Stimulated activated CD8-positive, alpha-beta memory T cell treated with anti-CD3 and anti-CD28 coated beads, Interleukin-15, amount 100 ng/mL, for 24 hours (primary cell): ENCODE data around the gene SPRY1.

Experiments used
- DNase-seq: peaks from one replicate; pipeline ENCODE4 v3.0.0-alpha.2; 2020; ENCODE audit warnings: low read depth

Gene SPRY1

DNA sequence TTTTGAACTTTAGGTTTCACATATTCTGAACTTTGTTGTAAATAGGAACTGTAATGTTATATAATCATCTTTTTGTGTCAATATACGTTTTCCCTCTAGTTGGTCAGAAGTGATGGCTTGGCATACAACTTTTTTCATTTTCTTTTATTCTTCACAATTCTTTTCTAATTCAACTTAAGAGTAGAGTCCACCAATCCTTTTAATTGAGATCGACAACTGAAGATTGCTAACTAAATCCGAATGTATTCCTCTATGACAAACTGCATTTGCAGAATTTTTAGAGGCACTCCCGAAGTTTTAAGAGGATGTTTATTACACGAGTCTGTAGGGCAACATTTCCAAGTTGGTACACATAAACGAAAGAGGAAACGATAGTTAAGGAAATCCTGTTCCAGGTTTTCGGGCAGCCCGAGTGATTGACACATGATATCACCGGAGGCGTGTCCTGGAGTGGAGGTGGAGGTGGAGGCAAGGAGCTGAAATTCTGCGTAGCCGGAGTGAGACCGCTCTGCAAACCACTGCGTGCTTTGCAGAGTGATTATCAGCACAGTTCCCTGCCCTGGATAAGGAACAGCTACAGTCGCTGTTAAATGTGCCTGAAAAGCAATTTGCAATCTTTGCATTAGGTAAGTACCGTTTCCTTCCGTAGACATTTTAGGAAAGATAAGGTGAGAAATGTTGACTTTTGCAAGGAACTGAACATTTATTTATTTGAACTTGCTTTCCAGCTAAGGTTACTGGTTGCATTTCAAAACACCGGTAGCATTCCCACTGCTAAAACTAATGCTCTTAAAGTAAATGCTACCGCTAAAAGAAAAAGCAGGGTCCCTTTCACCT, at the start of gene SPRY1:
SPRY1 (plus strand) TSS at position 489 of the 837 bp plus-strand sequence. CDS start 4,797 bp downstream, outside the sequence.
- peak; percentile 31 for DNase-seq

DNA sequence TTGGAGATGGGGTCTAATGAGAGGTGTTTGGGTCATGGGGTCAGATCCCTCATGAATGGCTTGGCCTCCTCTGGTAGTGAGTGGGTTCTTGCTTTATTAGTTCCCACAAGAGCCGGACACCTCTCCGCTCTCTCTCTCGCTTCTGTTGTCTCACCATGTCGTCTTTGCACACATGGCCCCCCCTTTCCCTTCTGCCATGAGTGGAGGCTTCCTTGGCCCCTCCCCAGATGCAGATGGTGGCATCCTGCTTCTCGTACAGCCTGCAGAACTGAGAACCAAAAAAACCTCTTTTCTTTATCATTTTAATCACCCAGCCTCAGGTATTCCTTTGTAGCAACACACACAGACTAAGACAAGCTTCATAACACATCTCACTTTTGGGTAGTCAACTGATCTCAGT, 49.6 kb upstream of the SPRY1 start:
- DNase-seq: no peak

- no peak for DNase-seq
Observed at GRCh38 chr4:123348946-123349345, 47.6 kb upstream of the SPRY1 start.

DNA sequence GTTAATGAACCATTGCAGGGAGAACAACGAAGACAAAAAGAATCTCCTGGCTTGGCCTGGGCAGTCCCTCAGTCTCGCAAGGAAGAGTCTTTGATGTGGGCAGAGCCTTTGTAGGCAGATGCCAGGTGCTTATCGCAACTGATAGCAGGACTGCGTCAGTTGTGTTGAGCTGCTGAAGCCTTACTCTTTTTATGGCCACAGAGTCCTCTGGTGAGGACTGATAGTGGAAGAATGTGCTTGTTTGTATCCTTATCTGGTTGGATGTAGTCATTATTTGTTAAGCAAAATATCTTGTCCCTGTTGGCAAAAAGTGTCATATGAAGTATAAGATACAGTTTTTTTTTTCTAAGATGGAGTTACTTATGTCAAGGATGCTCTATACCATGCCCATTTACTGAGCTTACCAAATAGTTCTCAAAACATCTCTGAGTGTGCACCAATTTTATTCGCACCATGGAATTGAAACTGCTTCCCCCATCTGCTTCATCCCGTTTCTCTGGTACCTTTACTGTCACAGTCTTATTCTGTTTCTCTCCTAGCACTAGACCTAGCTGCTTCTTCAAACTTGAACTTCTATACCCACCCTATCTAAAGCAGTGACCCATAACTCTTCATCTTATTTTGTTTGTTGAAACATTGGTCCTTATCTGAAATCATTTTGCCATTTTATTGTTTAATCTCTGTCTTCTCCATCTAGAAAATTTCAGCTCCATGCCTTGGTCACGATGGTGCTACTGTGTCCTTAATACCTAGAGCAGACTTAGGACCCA, 47.0 kb upstream of the SPRY1 start:
- no peak for DNase-seq

DNA sequence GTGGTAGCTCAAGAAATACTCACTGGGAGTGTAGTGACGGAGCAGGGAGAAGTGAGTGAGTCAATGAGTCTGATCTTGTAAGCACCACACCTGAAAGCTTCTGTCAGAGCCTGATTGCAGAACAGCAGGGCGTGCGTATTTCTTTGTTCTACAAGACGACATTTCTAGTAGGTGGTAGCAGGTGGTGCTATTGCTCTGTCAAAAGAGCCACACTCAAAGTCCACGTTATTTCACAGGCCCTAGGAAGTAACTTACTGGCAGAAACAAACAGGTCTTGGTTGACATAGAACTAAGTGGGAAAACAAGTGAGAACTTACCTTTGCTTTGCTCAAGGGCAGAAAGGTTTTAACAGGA, 46.4 kb upstream of the SPRY1 start:
- no peak for DNase-seq

DNA sequence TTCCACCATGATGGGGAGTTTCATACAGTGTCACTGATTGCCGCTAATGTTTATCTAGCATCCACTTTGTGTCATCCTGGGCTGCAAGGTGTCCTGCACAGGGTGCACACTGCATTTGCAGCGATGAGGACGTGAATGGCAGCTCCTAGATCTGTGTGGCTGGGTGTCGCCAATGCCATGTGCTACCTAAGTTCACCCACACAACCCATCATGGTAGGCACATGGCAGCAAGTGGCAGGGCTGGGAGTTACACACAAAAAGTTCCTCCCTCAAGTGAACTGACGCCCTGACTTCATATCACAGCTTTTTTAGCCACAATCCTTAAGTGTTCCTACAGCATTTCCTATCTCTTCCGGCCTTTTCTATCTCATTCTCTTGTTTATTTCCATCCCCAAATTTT, 45.9 kb upstream of the SPRY1 start:
- DNase-seq: no peak

GRCh38 chr4:123351713-123352112, 44.9 kb upstream of the SPRY1 start:
- DNase-seq: no peak

DNA sequence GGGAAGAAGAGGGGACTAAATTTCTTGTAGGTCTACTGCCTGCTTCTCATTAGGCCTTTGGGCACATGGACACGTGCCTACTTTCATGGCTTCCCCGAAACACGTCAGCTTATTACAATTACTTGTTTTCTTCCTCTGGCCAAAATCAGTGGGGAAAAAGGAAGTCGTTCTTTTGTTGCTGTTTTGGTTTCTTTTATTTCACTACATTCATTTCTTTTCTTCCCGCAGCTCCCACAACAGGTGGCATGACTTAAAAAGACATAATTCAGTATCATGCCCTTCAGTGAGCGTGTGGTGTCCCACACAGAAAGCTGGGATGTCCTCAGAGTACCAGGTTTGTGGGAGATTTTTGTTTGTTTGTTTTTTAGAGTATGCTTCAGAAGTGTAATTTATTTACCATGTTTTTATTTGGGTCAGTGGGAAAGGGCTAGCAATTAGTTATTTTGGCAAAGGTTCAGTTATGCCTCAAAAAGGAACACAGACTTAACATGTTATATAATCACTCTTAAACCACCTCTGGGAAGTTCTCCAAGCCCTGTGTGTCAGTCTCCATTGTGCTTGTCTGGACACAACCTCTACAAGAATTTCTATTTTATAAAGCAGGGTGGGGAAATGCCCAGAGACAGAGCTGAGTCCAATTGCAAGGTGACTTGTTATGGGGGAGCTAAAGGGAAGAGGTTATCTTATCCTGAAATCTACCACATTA, 44.2 kb upstream of the SPRY1 start:
- no peak for DNase-seq

GRCh38 chr4:123352966-123353365, 43.6 kb upstream of the SPRY1 start:
- DNase-seq: no peak

DNA sequence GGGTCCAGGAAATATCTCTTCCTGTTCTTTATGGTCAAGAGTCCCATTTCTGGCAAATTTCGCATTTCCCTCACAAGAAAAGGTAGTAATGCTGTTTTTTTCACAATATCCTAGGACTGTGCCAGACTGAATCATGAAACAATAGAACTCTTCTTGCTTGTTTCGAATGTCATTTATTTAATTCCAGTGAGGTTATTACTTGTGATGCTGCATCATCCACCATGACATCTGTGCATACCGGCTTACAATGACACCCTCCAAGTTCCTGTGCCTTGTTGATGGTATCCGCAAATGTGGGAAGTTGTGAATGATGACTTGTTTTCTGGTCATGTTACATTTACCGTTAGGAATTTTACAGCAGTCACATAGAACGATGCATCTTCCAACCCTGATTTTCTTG, 42.9 kb upstream of the SPRY1 start:
- DNase-seq: no peak

DNA sequence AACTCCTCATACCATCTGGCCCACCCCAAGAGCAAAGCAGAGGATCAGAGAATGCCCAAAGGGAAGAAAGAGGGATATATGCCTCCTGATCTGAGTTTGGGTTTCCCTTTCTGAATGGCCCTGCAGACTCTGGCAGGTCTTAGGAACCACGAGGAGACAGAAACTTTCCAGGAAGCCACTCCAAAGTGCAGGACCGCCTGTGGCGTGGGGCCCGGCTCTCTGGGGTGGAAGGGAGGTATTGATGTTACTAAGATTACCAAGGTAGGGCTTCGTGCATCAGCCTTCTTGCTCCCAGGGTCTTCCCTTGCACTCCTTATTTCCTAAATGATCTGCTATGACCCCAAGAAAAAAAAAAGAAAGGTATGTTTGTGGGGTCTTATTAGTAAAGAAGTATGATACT, 41.9 kb upstream of the SPRY1 start:
- no peak for DNase-seq

DNA sequence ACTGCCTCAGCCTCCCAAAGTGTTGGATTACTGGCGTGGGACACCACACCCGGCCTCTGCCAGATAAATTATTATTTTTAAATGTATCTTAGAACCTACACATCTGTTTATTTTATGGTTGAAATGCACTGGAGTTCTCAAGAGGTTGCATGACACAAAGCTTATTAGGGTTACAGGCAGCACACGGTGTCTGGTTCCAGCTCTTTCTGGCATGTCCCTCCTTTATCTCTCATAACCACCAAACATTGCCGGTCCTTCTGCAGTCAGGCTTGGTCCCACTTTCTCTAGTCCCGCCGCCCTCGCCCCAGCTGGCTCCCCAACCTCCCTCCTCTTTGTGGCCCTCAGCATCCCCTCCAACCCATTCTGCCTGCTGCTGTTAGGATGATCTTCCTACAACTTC, 39.7 kb upstream of the SPRY1 start:
- no peak for DNase-seq

DNA sequence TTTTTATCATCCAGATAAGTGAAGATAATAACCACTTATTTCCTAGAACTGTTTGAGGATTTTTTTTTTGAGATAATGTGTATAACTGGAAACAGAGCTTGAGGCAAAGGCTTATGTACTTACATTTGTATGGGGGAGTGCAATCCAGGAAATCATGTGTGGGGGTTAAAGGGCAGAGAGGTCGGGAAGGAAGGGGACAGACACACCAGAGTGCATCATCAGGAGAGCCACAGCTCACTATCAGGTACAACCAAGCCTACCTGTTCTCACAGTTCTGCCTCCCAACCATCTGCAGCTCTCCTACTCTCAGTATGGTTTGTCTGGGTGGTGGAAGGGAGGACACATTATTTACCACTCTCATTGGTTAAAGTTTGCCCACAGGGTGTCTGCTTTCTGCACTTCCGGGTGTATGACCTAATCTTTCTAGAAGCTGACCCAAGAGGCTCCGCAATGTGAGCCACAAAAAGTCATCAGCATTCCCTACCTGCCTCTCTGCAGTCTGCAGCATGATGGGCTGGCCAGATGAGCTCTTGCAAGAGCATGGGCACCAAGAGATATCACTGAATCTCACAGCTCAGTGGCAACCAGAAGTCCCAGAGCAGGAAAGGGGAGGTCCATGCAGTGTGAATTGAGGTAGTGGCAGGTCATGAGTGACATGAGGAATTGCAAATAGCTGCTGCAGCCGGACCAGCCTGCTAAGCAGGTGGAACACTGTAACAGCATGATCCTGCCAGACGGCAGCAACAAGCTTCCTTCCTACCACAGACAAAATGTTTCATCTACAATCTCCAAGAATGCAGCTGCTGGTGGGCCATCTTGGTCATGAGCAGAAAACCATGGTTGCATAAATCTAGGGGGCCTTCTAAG, 36.9 kb upstream of the SPRY1 start:
- no peak for DNase-seq

- no peak for DNase-seq
Observed at GRCh38 chr4:123361195-123361861, 35.3 kb upstream of the SPRY1 start.

GRCh38 chr4:123362103-123362502, 34.5 kb upstream of the SPRY1 start:
- DNase-seq: no peak

DNA sequence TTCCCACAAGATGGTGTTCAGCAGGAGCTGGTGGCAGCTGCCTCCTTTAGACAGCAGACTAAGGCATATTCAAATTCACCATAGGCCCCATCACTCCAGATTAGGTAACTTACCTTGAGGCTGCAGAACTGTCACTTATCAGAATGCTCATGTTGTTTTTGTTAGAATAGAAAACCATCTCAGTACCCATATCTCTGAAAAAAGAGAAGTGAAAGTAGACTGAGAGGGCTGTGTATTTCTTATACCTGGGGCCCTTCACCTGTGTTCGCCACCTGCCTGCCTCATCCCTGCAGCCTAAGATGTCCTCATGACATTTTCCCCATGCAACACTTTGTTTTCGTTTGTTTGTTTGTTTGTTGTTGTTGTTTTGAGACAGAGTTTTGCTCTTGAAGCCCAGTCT, 32.9 kb upstream of the SPRY1 start:
- DNase-seq: no peak

DNA sequence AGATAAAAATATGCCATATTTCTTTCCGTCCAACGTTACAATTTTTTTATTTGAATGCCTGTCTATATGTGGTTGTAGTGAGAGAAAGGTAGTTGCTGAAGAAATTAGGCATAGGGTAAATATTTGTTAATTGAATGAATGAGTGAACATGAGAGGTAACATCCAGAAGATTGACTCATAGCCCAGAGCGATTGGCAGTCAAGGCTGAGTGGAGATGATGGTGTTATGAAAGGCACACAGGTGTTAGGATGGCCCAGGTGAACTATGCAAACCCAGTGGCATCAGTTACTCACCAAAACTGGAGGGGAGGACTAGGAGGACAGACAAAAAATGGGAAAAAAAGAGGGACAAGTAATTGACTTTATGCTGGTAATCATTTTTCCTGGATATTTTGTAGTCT, 31.7 kb upstream of the SPRY1 start:
- DNase-seq: no peak

DNA sequence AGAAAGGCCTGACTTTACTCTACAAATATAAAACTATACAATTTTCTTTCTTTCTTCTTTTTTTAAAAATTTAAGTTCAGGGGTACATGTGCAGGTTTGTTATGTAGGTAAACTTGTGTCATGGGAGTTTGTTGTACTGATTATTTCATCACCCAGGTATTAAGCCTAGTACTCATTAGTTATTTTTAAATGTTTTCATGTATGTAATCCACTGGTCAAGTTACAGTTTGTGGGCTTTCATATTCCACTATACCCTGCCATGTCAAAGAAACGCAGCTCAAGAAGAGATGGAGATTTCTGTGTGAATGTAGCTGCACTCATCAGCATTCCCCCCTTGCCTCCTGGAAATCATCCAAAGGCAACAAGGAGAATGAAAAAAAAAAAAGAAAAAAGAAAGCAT, 31.2 kb upstream of the SPRY1 start:
- no peak for DNase-seq

- DNase-seq: no peak
Observed at GRCh38 chr4:123366144-123366748, 30.3 kb upstream of the SPRY1 start.

DNA sequence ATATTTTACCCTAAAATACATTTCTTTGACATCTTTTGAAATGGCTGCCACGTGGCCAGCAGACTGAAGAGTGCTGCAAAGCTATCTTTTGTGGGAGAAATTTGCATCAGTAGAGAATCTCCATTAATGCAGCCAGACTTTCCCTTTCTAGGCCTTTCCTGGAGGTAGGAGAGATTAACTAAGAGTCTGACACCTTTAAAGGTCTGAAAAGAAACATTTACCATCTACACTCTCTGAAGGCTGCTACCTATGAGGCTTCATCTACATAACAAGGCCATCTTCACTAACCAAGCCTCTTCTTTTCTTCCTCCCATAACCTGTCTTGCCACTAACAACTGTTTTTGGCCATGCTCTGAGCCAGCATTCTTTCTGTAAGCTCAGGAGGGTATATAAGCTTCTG, 17.8 kb upstream of the SPRY1 start:
- no peak for DNase-seq

- DNase-seq: no peak
Observed at GRCh38 chr4:123379392-123379791, 17.2 kb upstream of the SPRY1 start.
